ENCODE measurements around the gene PARL.

PARL gene

DNA sequence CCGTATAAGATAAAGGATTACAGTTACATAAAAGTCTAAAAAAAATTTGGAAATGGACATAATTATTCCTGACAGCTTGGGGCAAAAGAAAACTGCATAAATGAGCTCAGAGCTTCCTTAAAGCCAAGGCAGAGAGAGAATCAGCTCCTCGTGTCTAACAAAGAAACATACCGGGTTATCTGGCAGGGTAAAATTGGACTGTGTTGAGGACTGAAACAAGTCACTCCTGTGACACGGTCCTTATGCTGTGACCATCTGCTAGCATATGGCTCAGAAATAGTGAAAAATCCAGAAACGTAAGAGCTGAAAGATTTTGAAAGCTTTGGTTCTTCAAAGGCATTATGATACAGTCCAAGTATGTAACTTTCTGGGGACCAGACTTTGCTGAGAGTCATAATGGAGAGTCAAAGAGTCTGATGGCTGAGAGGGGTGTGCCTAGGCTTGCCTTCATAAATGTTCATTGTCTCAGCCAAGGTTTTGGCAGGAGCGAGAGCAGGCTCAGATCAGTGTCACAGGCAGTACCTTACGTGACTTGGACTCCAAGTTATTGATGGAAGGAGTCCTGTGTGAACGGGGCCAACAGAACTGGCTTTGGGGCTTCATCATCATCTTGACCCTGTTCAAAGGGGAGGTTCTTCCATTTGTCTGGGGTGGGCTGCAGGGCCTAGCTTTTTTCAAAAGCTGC lies 71.8 kb downstream of the PARL start:
- no peak overlapping the region for H3K27ac ChIP-seq (ENCODE audit: low read depth in 2 of 2, low read length in 2 of 2)
- no peaks in the 10 kb centered on the region for H3K9me3 ChIP-seq (ENCODE audit: control insufficient read depth in 2 of 2, low read length in 2 of 2)
- no peak overlapping the region for H3K9ac ChIP-seq (ENCODE audit: low read depth in 1 of 2, low read length in 2 of 2)
- no peak overlapping the region for H3K4me3 ChIP-seq (ENCODE audit: low read length in 2 of 2)
- H3K27me3 ChIP-seq (ENCODE audit: control insufficient read depth in 2 of 2, insufficient read depth in 2 of 2, low read length in 2 of 2) = no peaks in the 10 kb centered on the region
- peaks cover 19 to 41% of the 10 kb centered on the region in 2 donors for H3K36me3 ChIP-seq (ENCODE audit: control insufficient read depth in 2 of 2, insufficient read depth in 2 of 2, low read length in 2 of 2)
- peaks cover 2% of the 10 kb centered on the region in 2 donors for H3K4me1 ChIP-seq (ENCODE audit: control insufficient read depth in 2 of 2, insufficient read depth in 2 of 2, low read length in 2 of 2)

- Histone ChIP-seq H3K36me3 (ENCODE audit: control insufficient read depth in 2 of 2, insufficient read depth in 2 of 2, low read length in 2 of 2) (peaks cover 29 to 52% of the 10 kb centered on the region in 2 donors), H3K27ac (ENCODE audit: low read depth in 2 of 2, low read length in 2 of 2) (no peak overlapping the region), H3K9me3 (ENCODE audit: control insufficient read depth in 2 of 2, low read length in 2 of 2) (no peaks in the 10 kb centered on the region), H3K9ac (ENCODE audit: low read depth in 1 of 2, low read length in 2 of 2) (no peak overlapping the region), H3K4me3 (ENCODE audit: low read length in 2 of 2) (no peak overlapping the region), H3K4me1 (ENCODE audit: control insufficient read depth in 2 of 2, insufficient read depth in 2 of 2, low read length in 2 of 2) (peaks cover 2% of the 10 kb centered on the region in 2 donors), H3K27me3 (ENCODE audit: control insufficient read depth in 2 of 2, insufficient read depth in 2 of 2, low read length in 2 of 2) (no peaks in the 10 kb centered on the region)
These were observed 73.0 kb downstream of the PARL start for GRCh38 chr3:183811638-183812037.

DNA sequence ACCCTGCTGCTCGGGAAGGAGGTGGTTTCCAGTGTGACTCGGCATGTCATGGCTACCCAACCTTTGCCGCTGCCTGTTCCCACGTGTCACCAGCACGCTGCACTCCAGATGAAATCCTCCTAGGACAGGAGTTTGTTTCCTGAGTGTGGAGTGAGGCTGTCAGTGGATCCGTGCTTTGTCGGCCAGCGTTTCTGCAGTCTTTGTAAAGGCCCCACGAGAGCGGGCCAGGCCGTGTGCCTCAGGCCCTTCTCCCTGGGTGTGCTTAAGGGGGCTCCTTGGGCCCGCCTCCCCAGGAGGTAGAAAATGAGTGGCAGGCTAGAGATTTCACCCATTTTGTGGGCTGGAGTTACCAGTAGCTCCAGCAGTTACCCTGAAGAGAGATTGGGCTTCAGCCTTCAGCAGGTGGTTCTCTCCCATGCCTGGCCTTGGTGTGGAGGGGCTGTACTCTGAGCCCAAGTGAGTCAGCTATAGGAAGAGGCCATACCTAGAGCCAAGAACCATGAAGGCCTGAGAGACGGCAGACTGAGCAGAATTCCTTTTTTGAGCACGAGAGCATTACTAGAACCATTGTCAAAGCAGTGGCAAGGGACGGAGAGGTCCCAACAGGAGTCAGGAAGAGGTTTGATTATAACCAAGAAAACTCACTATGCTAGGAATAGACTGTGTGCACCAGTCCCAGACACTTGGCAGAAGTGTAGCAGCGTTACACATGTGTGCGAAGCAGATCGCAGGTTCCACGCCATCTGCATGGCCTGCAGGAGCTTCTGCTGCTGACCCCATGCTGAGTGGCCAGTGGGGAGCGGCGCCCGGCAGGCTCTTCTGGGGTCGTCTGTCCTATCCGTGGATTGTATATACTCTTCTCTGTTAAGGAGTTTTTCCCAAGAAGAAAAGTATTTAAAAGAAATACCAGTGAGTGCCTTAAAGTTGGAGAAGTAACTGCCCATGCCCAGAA lies 73.8 kb downstream of the PARL start:
- H3K9me3 ChIP-seq (ENCODE audit: control insufficient read depth in 2 of 2, low read length in 2 of 2) = no peaks in the 10 kb centered on the region
- no peak overlapping the region for H3K9ac ChIP-seq (ENCODE audit: low read depth in 1 of 2, low read length in 2 of 2)
- no peak overlapping the region for H3K4me3 ChIP-seq (ENCODE audit: low read length in 2 of 2)
- no peaks in the 10 kb centered on the region for H3K27me3 ChIP-seq (ENCODE audit: control insufficient read depth in 2 of 2, insufficient read depth in 2 of 2, low read length in 2 of 2)
- no peak overlapping the region for H3K27ac ChIP-seq (ENCODE audit: low read depth in 2 of 2, low read length in 2 of 2)
- H3K4me1 ChIP-seq (ENCODE audit: control insufficient read depth in 2 of 2, insufficient read depth in 2 of 2, low read length in 2 of 2) = peaks cover 2% of the 10 kb centered on the region in 2 donors
- H3K36me3 ChIP-seq (ENCODE audit: control insufficient read depth in 2 of 2, insufficient read depth in 2 of 2, low read length in 2 of 2) = peaks cover 32 to 52% of the 10 kb centered on the region in 2 donors

- Histone ChIP-seq H3K27me3 (ENCODE audit: control insufficient read depth in 2 of 2, insufficient read depth in 2 of 2, low read length in 2 of 2) (no peaks in the 10 kb centered on the region), H3K9me3 (ENCODE audit: control insufficient read depth in 2 of 2, low read length in 2 of 2) (no peaks in the 10 kb centered on the region), H3K36me3 (ENCODE audit: control insufficient read depth in 2 of 2, insufficient read depth in 2 of 2, low read length in 2 of 2) (peaks cover 37 to 57% of the 10 kb centered on the region in 2 donors), H3K4me1 (ENCODE audit: control insufficient read depth in 2 of 2, insufficient read depth in 2 of 2, low read length in 2 of 2) (peaks cover 0 to 2% of the 10 kb centered on the region in 2 donors), H3K9ac (ENCODE audit: low read depth in 1 of 2, low read length in 2 of 2) (no peak overlapping the region), H3K4me3 (ENCODE audit: low read length in 2 of 2) (no peak overlapping the region), H3K27ac (ENCODE audit: low read depth in 2 of 2, low read length in 2 of 2) (no peak overlapping the region)
These were observed 75.4 kb downstream of the PARL start for GRCh38 chr3:183809270-183809669.

DNA sequence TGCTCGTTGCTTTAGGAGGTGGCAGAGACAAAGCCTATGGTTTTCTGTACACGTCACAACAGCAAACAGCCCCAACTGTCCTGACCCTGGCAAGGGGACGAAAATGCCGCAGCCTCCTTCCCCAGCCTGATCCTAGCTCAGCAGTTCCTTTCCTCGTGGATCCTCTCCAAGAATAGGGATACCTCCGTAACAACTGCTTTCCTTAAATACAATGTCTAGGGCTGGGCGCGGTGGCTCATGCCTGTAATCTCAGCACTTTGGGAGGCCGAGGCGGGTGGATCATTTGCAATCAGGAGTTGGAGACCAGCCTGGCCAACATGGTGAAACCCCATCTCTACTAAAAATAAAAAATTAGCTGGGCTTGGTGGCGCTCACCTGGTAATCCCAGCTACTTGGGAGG lies 76.3 kb downstream of the PARL start:
- Histone ChIP-seq H3K27ac (ENCODE audit: low read depth in 2 of 2, low read length in 2 of 2) (no peak overlapping the region), H3K36me3 (ENCODE audit: control insufficient read depth in 2 of 2, insufficient read depth in 2 of 2, low read length in 2 of 2) (peaks cover 42 to 61% of the 10 kb centered on the region in 2 donors), H3K9me3 (ENCODE audit: control insufficient read depth in 2 of 2, low read length in 2 of 2) (no peaks in the 10 kb centered on the region), H3K27me3 (ENCODE audit: control insufficient read depth in 2 of 2, insufficient read depth in 2 of 2, low read length in 2 of 2) (no peaks in the 10 kb centered on the region), H3K4me3 (ENCODE audit: low read length in 2 of 2) (no peak overlapping the region), H3K4me1 (ENCODE audit: control insufficient read depth in 2 of 2, insufficient read depth in 2 of 2, low read length in 2 of 2) (peaks cover 0 to 2% of the 10 kb centered on the region in 2 donors), H3K9ac (ENCODE audit: low read depth in 1 of 2, low read length in 2 of 2) (no peak overlapping the region)

DNA sequence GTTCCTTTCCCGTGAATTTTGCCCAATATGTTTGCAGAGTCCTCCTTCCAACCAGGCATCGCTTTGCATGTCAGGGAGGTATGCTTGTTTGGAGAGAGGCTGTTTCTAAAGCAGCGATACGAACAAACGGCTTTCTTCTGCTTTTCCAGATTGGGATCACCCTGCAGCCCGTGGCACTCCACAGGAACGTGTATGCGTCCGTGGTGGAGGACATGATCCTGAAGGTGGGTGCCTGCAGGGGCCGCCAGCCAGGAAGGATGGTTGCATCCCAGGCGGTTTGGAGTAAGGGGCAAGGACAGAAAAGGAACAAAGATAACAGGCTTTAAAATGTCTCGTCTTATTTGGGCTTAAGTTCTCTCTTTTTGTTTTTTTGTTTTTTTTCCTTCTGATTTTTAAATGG lies 76.8 kb downstream of the PARL start:
- Histone ChIP-seq H3K36me3 (ENCODE audit: control insufficient read depth in 2 of 2, insufficient read depth in 2 of 2, low read length in 2 of 2) (peaks cover 46 to 64% of the 10 kb centered on the region in 2 donors), H3K4me3 (ENCODE audit: low read length in 2 of 2) (no peak overlapping the region), H3K9ac (ENCODE audit: low read depth in 1 of 2, low read length in 2 of 2) (no peak overlapping the region), H3K4me1 (ENCODE audit: control insufficient read depth in 2 of 2, insufficient read depth in 2 of 2, low read length in 2 of 2) (peaks cover 0 to 2% of the 10 kb centered on the region in 2 donors), H3K9me3 (ENCODE audit: control insufficient read depth in 2 of 2, low read length in 2 of 2) (no peaks in the 10 kb centered on the region), H3K27me3 (ENCODE audit: control insufficient read depth in 2 of 2, insufficient read depth in 2 of 2, low read length in 2 of 2) (no peaks in the 10 kb centered on the region), H3K27ac (ENCODE audit: low read depth in 2 of 2, low read length in 2 of 2) (no peak overlapping the region)

DNA sequence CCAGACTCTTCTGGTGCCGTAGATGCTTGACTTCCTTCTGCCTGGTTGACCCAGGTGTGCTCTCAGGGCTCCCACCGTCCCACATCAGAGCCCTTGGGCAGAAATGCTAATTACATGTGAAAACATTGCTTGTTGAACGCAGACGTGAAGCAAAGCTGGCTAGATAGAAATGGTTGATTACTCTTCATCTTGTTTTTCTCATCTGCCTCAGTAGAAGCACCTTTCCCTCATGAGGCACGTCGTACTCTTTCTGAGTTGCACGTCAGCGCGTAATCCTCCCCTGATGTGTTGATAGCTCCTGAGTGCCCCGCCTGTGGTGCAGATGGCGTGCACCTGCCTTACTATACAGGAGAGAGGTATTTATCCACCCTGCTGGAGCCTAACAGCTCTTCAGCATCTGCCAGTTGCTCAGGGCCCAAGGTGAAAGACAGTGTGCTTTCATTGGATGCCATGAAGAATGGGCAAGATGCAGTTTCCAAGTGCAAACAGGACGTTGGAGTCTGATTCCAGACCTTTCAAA lies 77.4 kb downstream of the PARL start:
- no peak overlapping the region for H3K9ac ChIP-seq (ENCODE audit: low read depth in 1 of 2, low read length in 2 of 2)
- no peak overlapping the region for H3K4me3 ChIP-seq (ENCODE audit: low read length in 2 of 2)
- no peak overlapping the region for H3K27ac ChIP-seq (ENCODE audit: low read depth in 2 of 2, low read length in 2 of 2)
- no peaks in the 10 kb centered on the region for H3K9me3 ChIP-seq (ENCODE audit: control insufficient read depth in 2 of 2, low read length in 2 of 2)
- H3K36me3 ChIP-seq (ENCODE audit: control insufficient read depth in 2 of 2, insufficient read depth in 2 of 2, low read length in 2 of 2) = peaks cover 48 to 67% of the 10 kb centered on the region in 2 donors
- H3K4me1 ChIP-seq (ENCODE audit: control insufficient read depth in 2 of 2, insufficient read depth in 2 of 2, low read length in 2 of 2) = peaks cover 0 to 2% of the 10 kb centered on the region in 2 donors
- no peaks in the 10 kb centered on the region for H3K27me3 ChIP-seq (ENCODE audit: control insufficient read depth in 2 of 2, insufficient read depth in 2 of 2, low read length in 2 of 2)

DNA sequence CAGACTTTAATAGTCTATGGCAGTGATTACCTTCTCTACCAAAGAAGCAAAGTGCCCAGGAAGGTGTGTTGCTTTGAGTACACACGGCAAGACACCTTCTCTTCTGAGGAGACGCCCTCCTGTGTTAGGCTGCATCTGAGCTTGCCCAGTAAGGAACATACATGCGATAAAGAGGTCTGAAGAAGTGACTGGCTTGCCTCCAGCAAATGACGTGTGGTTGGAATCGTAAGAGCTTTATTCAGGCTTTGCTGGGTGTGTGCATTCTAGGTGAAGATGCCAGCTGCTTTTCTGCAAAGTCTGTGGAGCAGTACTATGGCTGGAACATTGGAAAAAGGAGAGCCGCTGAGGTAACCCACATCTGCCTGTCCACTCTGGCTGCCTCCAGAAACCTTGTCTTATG lies 81.7 kb downstream of the PARL start:
- no peak overlapping the region for H3K4me3 ChIP-seq (ENCODE audit: low read length in 2 of 2)
- H3K27ac ChIP-seq (ENCODE audit: low read depth in 2 of 2, low read length in 2 of 2) = no peak overlapping the region
- H3K36me3 ChIP-seq (ENCODE audit: control insufficient read depth in 2 of 2, insufficient read depth in 2 of 2, low read length in 2 of 2) = peaks cover 52 to 73% of the 10 kb centered on the region in 2 donors
- H3K9ac ChIP-seq (ENCODE audit: low read depth in 1 of 2, low read length in 2 of 2) = no peak overlapping the region
- no peaks in the 10 kb centered on the region for H3K4me1 ChIP-seq (ENCODE audit: control insufficient read depth in 2 of 2, insufficient read depth in 2 of 2, low read length in 2 of 2)
- no peaks in the 10 kb centered on the region for H3K9me3 ChIP-seq (ENCODE audit: control insufficient read depth in 2 of 2, low read length in 2 of 2)
- no peaks in the 10 kb centered on the region for H3K27me3 ChIP-seq (ENCODE audit: control insufficient read depth in 2 of 2, insufficient read depth in 2 of 2, low read length in 2 of 2)

GRCh38 chr3:183801601-183802000 lies 83.1 kb downstream of the PARL start:
- Histone ChIP-seq H3K36me3 (ENCODE audit: control insufficient read depth in 2 of 2, insufficient read depth in 2 of 2, low read length in 2 of 2) (peaks cover 41 to 63% of the 10 kb centered on the region in 2 donors), H3K9me3 (ENCODE audit: control insufficient read depth in 2 of 2, low read length in 2 of 2) (no peaks in the 10 kb centered on the region), H3K4me1 (ENCODE audit: control insufficient read depth in 2 of 2, insufficient read depth in 2 of 2, low read length in 2 of 2) (no peaks in the 10 kb centered on the region), H3K9ac (ENCODE audit: low read depth in 1 of 2, low read length in 2 of 2) (no peak overlapping the region), H3K4me3 (ENCODE audit: low read length in 2 of 2) (no peak overlapping the region), H3K27me3 (ENCODE audit: control insufficient read depth in 2 of 2, insufficient read depth in 2 of 2, low read length in 2 of 2) (no peaks in the 10 kb centered on the region), H3K27ac (ENCODE audit: low read depth in 2 of 2, low read length in 2 of 2) (no peak overlapping the region)
